ENCODE measurements around the gene CPA1. TPM values are rescaled to one million over a fixed set of nuclear protein-coding genes. Genes with fewer than 3 reads are reported as not detected.

Gene CPA1
- total RNA-seq, 1 experiment from 2014 or later: not detected

GRCh38 chr7:130384841-130385599, 4.7 kb downstream of the CPA1 start:
- Mint-ChIP-seq H3K27ac (no peak overlapping the region), H3K27me3 (ENCODE audit: low read depth) (peaks cover 6% of the 10 kb centered on the region), H3K9me3 (peaks cover 0 to 6% of the 10 kb centered on the region in 2 experiments; a peak in 3 of 5 replicates), H3K36me3 (ENCODE audit: insufficient read depth in 1 of 3, low read depth in 3 of 3) (peaks cover 2 to 4% (median 2%) of the 10 kb centered on the region in 3 experiments; a peak in 4 of 7 replicates), H3K4me3 (no peak overlapping the region), H3K4me1 (peaks cover 4 to 7% of the 10 kb centered on the region in 2 experiments; a peak in 3 of 4 replicates)
- Histone ChIP-seq H3K9ac (ENCODE audit: extremely low read depth, insufficient read length, low read length) (no peak overlapping the region), H4K8ac (replicated peaks; ENCODE audit: insufficient read length, low read depth, low read length) (no peak overlapping the region), H2BK5ac (ENCODE audit: insufficient read length, low read length) (no peak overlapping the region), H4K91ac (ENCODE audit: insufficient read length, low read depth, low read length) (no peak overlapping the region), H3K23me2 (ENCODE audit: insufficient read length, low read depth, low read length, poor library complexity, severe bottlenecking) (no peaks in the 10 kb centered on the region), H3K18ac (ENCODE audit: insufficient read length, low read depth, low read length) (no peak overlapping the region), H3K79me2 (ENCODE audit: insufficient read depth, low read length) (no peaks in the 10 kb centered on the region), H4K5ac (ENCODE audit: insufficient read length, low read depth, low read length) (no peak overlapping the region), H3K56ac (ENCODE audit: insufficient read length, low read depth, low read length) (no peak overlapping the region), H3K4me2 (ENCODE audit: insufficient read depth, insufficient read length, low read length) (no peak overlapping the region), H3K27me3 (ENCODE audit: insufficient read depth, low read length) (no peaks in the 10 kb centered on the region), H2AFZ (ENCODE audit: low read length) (no peak overlapping the region), H3K27ac (ENCODE audit: insufficient read length, low read depth, low read length) (no peak overlapping the region), H2BK20ac (ENCODE audit: low read depth, low read length, poor library complexity, severe bottlenecking) (no peak overlapping the region), H2AK5ac (ENCODE audit: insufficient read length, low read length) (no peak overlapping the region), H2BK15ac (ENCODE audit: low read depth, low read length) (no peak overlapping the region), H3K4ac (ENCODE audit: low read depth, low read length) (no peak overlapping the region), H3K23ac (ENCODE audit: insufficient read length, low read depth, low read length) (no peak overlapping the region), H3T11ph (ENCODE audit: low read length) (no peak overlapping the region), H2BK120ac (ENCODE audit: low read depth, low read length, poor library complexity, severe bottlenecking) (no peak overlapping the region), H4K20me1 (ENCODE audit: control insufficient read depth, insufficient read depth, insufficient read length) (no peaks in the 10 kb centered on the region), H3K9me3 (ENCODE audit: control insufficient read depth, low read depth, low read length) (no peaks in the 10 kb centered on the region), H3K79me1 (ENCODE audit: insufficient read depth, low read depth, low read length, poor library complexity, severe bottlenecking) (no peaks in the 10 kb centered on the region), H3K14ac (ENCODE audit: insufficient read depth, low read length) (no peak overlapping the region; the same call in 1 of the 2 replicates), H3K4me1 (ENCODE audit: insufficient read depth, low read length) (no peaks in the 10 kb centered on the region), H2BK12ac (ENCODE audit: insufficient read length, low read depth, low read length) (no peak overlapping the region)
- no peak for DNase-seq
- TF ChIP-seq, protein P1, sequence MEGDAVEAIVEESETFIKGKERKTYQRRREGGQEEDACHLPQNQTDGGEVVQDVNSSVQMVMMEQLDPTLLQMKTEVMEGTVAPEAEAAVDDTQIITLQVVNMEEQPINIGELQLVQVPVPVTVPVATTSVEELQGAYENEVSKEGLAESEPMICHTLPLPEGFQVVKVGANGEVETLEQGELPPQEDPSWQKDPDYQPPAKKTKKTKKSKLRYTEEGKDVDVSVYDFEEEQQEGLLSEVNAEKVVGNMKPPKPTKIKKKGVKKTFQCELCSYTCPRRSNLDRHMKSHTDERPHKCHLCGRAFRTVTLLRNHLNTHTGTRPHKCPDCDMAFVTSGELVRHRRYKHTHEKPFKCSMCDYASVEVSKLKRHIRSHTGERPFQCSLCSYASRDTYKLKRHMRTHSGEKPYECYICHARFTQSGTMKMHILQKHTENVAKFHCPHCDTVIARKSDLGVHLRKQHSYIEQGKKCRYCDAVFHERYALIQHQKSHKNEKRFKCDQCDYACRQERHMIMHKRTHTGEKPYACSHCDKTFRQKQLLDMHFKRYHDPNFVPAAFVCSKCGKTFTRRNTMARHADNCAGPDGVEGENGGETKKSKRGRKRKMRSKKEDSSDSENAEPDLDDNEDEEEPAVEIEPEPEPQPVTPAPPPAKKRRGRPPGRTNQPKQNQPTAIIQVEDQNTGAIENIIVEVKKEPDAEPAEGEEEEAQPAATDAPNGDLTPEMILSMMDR (conservative IDR thresholded peaks at IDR 0.05): no peak
- no CpG with 5 or more reads among the region's 13 CpGs for WGBS (ENCODE audit: extremely low coverage, insufficient read length, low lambda C conversion rate)
